Measurements from ENCODE around the gene TMEM95.

TMEM95 gene

GRCh38 chr17:7405350-7406234, 50.6 kb downstream of the TMEM95 start:
- DNase-seq, result no peak

GRCh38 chr17:7406235-7406825, 51.4 kb downstream of the TMEM95 start:
- no peak for DNase-seq
